Metanephros (tissue), 1 donor: ENCODE results near the gene DLX1. TPM values are rescaled to one million over a fixed set of nuclear protein-coding genes. Genes with fewer than 3 reads are reported as not detected.

Experiments
- total RNA-seq: library from RNA; depleted of rRNA; stranded (reverse); fragments of >200 nt; gene quantifications from one replicate; pipeline ENCODE4 v1.2.3, GENCODE V29; 2014

Gene DLX1
- 0.23 TPM for total RNA-seq

GRCh38 chr2:172085460-172086159, at the start of gene DLX1:
Gene DLX1 (plus strand): TSS chr2:172085507. CDS start chr2:172085678, 171 bp downstream.

GRCh38 chr2:172102391-172103359, 17.4 kb downstream of the DLX1 start, which contains the start of gene DLX2:
Gene DLX2 (minus strand): TSS chr2:172102900. CDS start chr2:172102538, 362 bp downstream.

Other genes with a start within 250 kb of the DLX1 start
- gene SLC25A12, start 191.3 kb upstream of the DLX1 start, total RNA-seq = 29.6 TPM
- gene HAT1, start 163.0 kb upstream of the DLX1 start, total RNA-seq = 36.5 TPM
- gene METAP1D, start 85.6 kb upstream of the DLX1 start, total RNA-seq = 15.4 TPM
- not detected for gene DLX2, start 17.4 kb downstream of the DLX1 start, total RNA-seq